ENCODE measurements around the gene ADGRV1.

Gene ADGRV1

DNA sequence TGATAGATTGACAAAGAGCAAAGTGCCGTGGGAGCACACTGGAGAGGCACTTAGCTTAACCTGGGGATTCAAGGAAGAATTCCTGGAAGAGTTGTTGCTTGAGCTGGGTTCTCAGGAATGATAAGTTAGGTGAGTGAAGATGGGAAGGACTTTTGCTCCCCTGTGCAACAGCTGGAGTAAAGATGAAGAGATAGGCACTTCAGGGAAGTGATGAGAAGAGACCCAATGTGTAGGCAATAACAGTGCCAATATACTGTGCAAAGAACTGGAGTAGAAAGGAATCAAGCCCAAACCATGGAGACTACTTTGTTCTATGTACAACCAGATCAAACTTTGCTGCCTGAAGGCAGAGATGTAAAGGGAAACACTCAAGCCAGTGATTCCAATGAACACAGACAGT is 92.2 kb downstream of the ADGRV1 start:
- TF ChIP-seq, protein P1, sequence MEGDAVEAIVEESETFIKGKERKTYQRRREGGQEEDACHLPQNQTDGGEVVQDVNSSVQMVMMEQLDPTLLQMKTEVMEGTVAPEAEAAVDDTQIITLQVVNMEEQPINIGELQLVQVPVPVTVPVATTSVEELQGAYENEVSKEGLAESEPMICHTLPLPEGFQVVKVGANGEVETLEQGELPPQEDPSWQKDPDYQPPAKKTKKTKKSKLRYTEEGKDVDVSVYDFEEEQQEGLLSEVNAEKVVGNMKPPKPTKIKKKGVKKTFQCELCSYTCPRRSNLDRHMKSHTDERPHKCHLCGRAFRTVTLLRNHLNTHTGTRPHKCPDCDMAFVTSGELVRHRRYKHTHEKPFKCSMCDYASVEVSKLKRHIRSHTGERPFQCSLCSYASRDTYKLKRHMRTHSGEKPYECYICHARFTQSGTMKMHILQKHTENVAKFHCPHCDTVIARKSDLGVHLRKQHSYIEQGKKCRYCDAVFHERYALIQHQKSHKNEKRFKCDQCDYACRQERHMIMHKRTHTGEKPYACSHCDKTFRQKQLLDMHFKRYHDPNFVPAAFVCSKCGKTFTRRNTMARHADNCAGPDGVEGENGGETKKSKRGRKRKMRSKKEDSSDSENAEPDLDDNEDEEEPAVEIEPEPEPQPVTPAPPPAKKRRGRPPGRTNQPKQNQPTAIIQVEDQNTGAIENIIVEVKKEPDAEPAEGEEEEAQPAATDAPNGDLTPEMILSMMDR (IDR thresholded peaks at IDR 0.05; ENCODE audit: poor library complexity, severe bottlenecking): no peak
- H3K27me3 ChIP-seq (ENCODE audit: insufficient read depth, poor library complexity, severe bottlenecking): peaks cover 3% of the 10 kb centered on the region
- DNase-seq (ENCODE audit: low spot score): no peak
- no peaks in the 10 kb centered on the region for H3K4me1 ChIP-seq (ENCODE audit: insufficient read depth, poor library complexity, severe bottlenecking)
- no peaks in the 10 kb centered on the region for H3K36me3 ChIP-seq (ENCODE audit: low read depth)
- ATAC-seq (ENCODE audit: low read depth): no peak
- no peaks in the 10 kb centered on the region for H3K9me3 ChIP-seq (ENCODE audit: severe bottlenecking)
- no peak overlapping the region for H3K4me3 ChIP-seq (ENCODE audit: severe bottlenecking)
- H3K27ac ChIP-seq (ENCODE audit: poor library complexity, severe bottlenecking): no peak overlapping the region

DNA sequence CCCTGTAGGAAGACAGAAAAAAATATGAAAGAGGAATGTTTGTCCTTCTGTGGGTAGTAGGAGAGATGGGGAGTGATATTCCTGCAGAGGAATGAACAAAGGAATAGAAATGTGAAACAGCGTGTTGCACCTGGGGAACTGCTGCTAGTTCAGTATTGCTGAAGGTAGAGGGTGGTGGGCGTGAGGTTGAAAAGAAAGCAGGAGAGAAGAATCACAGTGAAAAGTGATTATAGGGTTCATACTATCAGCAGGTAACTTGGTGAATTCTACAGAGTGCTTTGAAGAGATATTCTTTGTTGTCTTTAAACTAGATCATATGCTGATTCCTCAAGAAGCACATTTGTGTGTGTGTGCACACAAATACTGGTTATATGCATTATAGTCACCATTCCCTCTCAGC is 95.6 kb downstream of the ADGRV1 start:
- H3K4me3 ChIP-seq (ENCODE audit: severe bottlenecking): no peak overlapping the region
- TF ChIP-seq, protein P1 (IDR thresholded peaks at IDR 0.05; ENCODE audit: poor library complexity, severe bottlenecking): no peak
- no peaks in the 10 kb centered on the region for H3K4me1 ChIP-seq (ENCODE audit: insufficient read depth, poor library complexity, severe bottlenecking)
- no peak for DNase-seq (ENCODE audit: low spot score)
- peaks cover 3% of the 10 kb centered on the region for H3K27me3 ChIP-seq (ENCODE audit: insufficient read depth, poor library complexity, severe bottlenecking)
- no peaks in the 10 kb centered on the region for H3K9me3 ChIP-seq (ENCODE audit: severe bottlenecking)
- no peak for ATAC-seq (ENCODE audit: low read depth)
- H3K36me3 ChIP-seq (ENCODE audit: low read depth): no peaks in the 10 kb centered on the region
- no peak overlapping the region for H3K27ac ChIP-seq (ENCODE audit: poor library complexity, severe bottlenecking)

DNA sequence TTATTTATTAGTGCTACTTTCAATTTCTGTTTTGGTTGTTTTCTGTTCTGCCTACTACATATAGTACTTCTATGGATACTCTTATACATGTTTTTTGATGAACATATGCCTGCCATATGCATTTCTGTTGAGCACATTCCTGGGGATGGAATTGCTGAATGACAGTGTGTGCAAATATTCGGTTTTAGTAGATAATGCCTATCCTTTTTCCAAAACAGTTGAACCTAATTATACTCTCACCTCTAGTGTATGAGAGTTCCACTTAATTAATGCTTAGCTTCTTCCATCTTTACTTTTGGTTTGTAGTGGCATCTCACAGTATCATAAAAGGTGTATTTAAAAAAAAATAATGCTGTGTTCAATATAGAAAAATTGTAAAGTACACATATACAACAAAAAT is 96.8 kb downstream of the ADGRV1 start:
- Histone ChIP-seq H3K36me3 (ENCODE audit: low read depth) (no peaks in the 10 kb centered on the region), H3K27ac (ENCODE audit: poor library complexity, severe bottlenecking) (no peak overlapping the region), H3K4me1 (ENCODE audit: insufficient read depth, poor library complexity, severe bottlenecking) (no peaks in the 10 kb centered on the region), H3K4me3 (ENCODE audit: severe bottlenecking) (no peak overlapping the region), H3K27me3 (ENCODE audit: insufficient read depth, poor library complexity, severe bottlenecking) (no peaks in the 10 kb centered on the region), H3K9me3 (ENCODE audit: severe bottlenecking) (no peaks in the 10 kb centered on the region)
- TF ChIP-seq, protein P1 (IDR thresholded peaks at IDR 0.05; ENCODE audit: poor library complexity, severe bottlenecking): no peak
- no peak for ATAC-seq (ENCODE audit: low read depth)
- DNase-seq (ENCODE audit: low spot score): no peak

DNA sequence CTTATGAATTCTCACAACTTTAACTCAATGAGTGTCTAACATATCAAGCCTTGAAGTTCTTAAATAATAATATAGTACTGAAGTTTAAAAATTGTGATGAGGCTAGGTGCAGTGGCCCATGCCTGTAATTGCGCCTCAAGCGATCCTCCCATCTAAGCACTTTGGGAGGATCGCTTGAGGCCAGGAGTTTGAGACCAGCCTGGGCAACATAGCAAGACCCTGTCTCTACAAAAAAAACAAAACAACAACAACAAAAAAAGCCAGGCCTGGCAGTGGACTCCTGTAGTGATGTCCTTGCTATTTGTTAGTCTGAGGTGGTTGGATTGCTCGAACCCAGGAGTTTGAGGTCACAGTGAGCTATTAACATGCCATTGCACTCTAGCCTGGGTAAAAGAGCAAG is 98.4 kb downstream of the ADGRV1 start:
- Histone ChIP-seq H3K4me3 (ENCODE audit: severe bottlenecking) (no peak overlapping the region), H3K36me3 (ENCODE audit: low read depth) (no peaks in the 10 kb centered on the region)

DNA sequence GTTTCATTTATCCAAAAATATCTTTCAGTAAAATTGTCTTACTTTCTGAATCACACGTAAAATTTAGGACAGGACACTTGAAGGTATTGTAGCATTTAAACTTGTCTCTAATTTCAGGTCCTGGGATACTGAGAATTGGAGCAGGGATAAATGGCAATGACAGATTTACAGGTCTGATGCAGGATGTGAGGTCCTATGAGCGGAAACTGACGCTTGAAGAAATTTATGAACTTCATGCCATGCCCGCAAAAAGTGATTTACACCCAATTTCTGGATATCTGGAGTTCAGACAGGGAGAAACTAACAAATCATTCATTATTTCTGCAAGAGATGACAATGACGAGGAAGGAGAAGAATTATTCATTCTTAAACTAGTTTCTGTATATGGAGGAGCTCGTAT is 99.2 kb downstream of the ADGRV1 start:
- no peaks in the 10 kb centered on the region for H3K9me3 ChIP-seq (ENCODE audit: severe bottlenecking)
- TF ChIP-seq, protein P1 (IDR thresholded peaks at IDR 0.05; ENCODE audit: poor library complexity, severe bottlenecking): no peak
- no peaks in the 10 kb centered on the region for H3K36me3 ChIP-seq (ENCODE audit: low read depth)
- no peaks in the 10 kb centered on the region for H3K27me3 ChIP-seq (ENCODE audit: insufficient read depth, poor library complexity, severe bottlenecking)
- H3K27ac ChIP-seq (ENCODE audit: poor library complexity, severe bottlenecking): no peak overlapping the region
- H3K4me1 ChIP-seq (ENCODE audit: insufficient read depth, poor library complexity, severe bottlenecking): no peaks in the 10 kb centered on the region
- no peak overlapping the region for H3K4me3 ChIP-seq (ENCODE audit: severe bottlenecking)
- no peak for DNase-seq (ENCODE audit: low spot score)
- no peak for ATAC-seq (ENCODE audit: low read depth)

More for the DNA sequence above, 98.4 kb downstream of the ADGRV1 start:
- TF ChIP-seq, protein P1 (IDR thresholded peaks at IDR 0.05; ENCODE audit: poor library complexity, severe bottlenecking): no peak
- Histone ChIP-seq H3K27ac (ENCODE audit: poor library complexity, severe bottlenecking) (no peak overlapping the region), H3K4me1 (ENCODE audit: insufficient read depth, poor library complexity, severe bottlenecking) (no peaks in the 10 kb centered on the region), H3K27me3 (ENCODE audit: insufficient read depth, poor library complexity, severe bottlenecking) (no peaks in the 10 kb centered on the region), H3K9me3 (ENCODE audit: severe bottlenecking) (no peaks in the 10 kb centered on the region)
- DNase-seq (ENCODE audit: low spot score) (no peak), ATAC-seq (ENCODE audit: low read depth) (no peak)
